ENCODE results near the gene GRIP2.

The GRIP2 gene

DNA sequence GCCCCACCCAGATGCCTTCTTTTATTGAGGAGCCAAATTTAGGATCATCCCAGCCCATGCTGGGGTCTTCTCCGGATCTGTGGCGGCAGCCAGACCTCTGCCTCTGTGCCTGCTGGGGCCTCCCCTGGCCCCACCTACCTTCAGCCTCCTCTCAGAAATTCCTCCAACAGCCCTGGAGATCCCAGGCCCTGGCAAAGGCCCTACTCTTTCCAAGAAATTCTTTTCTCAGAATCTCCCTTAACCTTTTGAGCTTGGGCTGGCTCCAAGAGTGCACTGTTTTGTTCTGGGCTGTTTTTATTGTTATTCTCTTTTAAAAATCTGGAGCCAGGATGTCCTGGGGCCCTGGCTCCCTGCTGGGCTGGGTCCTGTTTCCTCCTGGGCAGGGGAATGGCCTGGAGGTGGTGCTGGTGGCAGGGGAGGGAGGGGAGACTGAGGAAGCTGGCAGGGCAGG, 57.8 kb downstream of the GRIP2 start:
- no peak for DNase-seq (ENCODE audit: extremely low read depth, low read depth)
- TF ChIP-seq, protein P1, sequence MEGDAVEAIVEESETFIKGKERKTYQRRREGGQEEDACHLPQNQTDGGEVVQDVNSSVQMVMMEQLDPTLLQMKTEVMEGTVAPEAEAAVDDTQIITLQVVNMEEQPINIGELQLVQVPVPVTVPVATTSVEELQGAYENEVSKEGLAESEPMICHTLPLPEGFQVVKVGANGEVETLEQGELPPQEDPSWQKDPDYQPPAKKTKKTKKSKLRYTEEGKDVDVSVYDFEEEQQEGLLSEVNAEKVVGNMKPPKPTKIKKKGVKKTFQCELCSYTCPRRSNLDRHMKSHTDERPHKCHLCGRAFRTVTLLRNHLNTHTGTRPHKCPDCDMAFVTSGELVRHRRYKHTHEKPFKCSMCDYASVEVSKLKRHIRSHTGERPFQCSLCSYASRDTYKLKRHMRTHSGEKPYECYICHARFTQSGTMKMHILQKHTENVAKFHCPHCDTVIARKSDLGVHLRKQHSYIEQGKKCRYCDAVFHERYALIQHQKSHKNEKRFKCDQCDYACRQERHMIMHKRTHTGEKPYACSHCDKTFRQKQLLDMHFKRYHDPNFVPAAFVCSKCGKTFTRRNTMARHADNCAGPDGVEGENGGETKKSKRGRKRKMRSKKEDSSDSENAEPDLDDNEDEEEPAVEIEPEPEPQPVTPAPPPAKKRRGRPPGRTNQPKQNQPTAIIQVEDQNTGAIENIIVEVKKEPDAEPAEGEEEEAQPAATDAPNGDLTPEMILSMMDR (IDR thresholded peaks at IDR 0.05; ENCODE audit: low read depth, low read length) = no peak

DNA sequence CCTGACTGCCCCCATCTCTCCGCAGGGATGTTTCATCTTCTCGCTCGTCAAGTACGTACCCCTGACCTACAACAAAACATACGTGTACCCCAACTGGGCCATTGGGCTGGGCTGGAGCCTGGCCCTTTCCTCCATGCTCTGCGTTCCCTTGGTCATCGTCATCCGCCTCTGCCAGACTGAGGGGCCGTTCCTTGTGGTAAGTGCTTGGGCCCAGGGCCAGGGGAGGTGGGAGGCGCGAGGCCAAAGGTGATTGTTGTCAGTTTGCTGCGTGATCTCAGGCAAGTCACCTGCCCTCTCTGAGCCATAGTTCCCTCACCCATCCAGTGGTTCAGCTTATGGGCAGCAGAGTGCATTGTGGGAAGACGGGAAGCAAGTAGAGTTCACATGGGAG, 58.5 kb downstream of the GRIP2 start:
- no peak for DNase-seq (ENCODE audit: extremely low read depth, low read depth)
- TF ChIP-seq, protein P1 (IDR thresholded peaks at IDR 0.05; ENCODE audit: low read depth, low read length) = no peak

DNA sequence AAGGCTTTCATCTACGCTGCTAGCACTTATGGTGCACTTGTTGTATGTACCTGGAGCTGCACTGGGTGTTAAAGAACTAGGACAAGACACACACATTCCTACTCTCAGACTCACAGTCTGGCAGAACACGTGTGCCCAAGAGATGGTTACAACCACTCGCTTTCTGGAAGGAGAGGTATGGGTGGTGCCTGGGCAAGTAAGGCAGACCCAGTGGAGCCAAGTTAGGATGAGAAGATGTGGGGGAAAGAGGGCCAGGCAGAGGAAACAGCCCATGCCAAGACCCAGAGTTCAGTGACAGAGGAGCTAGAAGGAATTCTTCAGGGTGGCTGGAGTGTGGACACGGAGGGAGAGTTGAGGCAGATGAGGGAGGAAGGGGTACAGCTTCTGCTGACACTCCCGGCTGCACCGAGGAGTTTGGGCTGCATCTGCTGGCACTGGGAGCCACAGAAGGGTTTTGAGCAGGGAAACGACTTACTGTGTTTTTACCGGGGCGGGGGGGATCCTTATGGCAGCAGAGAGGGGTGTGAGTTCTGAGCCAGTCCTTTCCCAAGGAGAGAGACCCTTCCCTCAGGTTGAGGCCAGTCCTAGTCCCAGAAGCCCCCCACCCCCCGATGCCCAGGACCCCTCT, 59.0 kb downstream of the GRIP2 start:
- TF ChIP-seq, protein P1 (IDR thresholded peaks at IDR 0.05; ENCODE audit: low read depth, low read length) = no peak
- no peak for DNase-seq (ENCODE audit: extremely low read depth, low read depth)

DNA sequence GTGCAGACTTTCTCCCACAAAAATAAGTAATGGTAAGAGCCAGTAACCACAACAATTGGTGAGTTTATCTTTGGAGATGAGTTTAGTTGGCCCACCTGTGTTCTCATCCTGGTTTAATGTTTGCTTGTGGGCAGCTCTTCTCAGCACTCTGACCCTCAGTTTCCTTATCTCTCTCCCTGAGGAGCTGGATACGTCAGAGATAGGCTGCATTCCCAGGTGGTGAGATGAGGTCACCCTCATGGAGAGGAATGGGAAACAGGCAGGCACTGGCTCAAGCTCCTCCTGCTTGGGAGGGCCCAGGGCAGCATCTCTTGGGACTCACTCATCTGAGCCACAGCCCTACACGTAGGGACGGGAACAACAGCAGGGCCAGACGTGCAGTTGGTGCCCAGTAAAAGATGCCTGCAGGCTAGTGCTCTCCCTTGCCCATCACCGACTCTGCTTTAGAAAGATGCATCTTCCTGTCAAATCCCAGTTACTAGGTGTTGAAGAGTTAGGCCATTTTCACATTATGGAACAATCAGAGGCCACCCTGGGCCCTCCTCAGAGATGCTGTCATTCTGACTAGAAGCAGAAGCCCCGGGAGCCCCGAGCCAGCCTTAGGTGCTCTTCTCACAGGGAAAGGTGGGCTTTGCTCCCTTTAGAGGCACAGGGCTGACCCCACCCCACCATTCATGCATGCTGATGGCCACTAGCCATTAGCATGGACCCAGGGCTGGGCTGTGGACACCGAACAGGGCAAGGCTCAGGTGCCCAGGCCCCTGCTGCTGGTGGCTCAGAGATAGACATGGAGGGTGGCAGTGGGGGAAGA, 59.7 kb downstream of the GRIP2 start:
- TF ChIP-seq, protein P1 (IDR thresholded peaks at IDR 0.05; ENCODE audit: low read depth, low read length) = no peak
- no peak for DNase-seq (ENCODE audit: extremely low read depth, low read depth)

DNA sequence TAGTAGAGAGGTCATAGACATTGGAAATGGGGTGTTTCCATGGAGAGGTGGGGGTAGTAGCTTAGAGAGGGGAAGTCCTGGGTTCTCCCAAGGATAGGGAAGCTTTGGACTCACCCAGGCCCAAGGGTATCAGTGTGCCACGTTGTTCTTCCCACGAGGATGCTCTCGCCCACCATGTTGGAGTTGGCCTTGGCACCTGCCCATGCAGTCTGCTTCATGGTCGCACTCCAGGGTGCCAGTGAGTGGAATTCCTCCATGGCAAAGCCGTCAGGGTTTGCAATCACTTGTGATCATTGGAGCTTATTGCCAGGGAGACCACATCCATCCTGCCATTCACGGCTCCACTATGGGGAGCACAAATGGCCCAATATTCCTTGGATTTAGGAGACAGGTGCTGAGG, 60.6 kb downstream of the GRIP2 start:
- TF ChIP-seq, protein P1 (IDR thresholded peaks at IDR 0.05; ENCODE audit: low read depth, low read length) = no peak

DNA sequence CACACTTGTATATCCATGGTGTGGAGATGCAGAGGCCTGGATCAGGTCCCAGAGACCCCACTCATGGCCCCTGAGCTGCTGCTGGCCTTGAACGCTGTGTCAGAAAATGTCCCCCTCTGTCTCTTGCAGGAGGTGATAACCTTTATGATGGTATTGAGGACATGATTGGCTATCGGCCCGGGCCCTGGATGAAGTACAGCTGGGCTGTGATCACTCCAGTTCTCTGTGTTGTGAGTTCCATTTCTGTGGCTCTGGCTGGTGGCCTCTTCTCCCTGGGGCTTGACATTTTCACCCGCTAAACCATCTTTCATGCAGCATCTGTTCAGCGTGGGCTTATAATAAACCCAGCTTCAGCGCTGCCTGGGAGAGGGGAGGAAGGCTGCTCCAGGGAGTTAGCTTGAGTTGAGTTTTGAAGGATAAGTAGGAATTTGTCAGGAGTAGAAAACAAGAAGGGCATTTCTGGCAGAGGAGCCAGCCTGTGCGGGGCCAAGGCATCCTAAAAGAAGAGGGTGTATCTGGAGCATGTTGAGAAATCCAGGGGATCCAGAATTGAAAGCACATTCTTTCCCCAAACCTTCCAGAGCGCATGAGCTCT, 61.1 kb downstream of the GRIP2 start:
- no peak for DNase-seq (ENCODE audit: extremely low read depth, low read depth)
- TF ChIP-seq, protein P1 (IDR thresholded peaks at IDR 0.05; ENCODE audit: low read depth, low read length) = no peak

More for the DNA sequence above, 60.6 kb downstream of the GRIP2 start:
- no peak for DNase-seq (ENCODE audit: extremely low read depth, low read depth)
